Stimulated activated CD8-positive, alpha-beta memory T cell treated with anti-CD3 and anti-CD28 coated beads, Interleukin-4, amount 100 ng/mL, for 4 hours (primary cell): ENCODE measurements around the gene AMBP.
A peak's percentile ranks its signal among the peaks of the same experiment; 100 is the strongest.
"Not testable (repeated sequence)": the region's sequence is repeated elsewhere in the genome, so short reads cannot be mapped to it uniquely, and the experiment has no call there.

Source experiments
- DNase-seq, 2 donors: peaks; one replicate each; pipeline ENCODE4 v3.0.0-alpha.2; 2020; ENCODE audit warnings: low read depth in 2 of 2, low spot score in 1 of 2

The AMBP gene

DNA sequence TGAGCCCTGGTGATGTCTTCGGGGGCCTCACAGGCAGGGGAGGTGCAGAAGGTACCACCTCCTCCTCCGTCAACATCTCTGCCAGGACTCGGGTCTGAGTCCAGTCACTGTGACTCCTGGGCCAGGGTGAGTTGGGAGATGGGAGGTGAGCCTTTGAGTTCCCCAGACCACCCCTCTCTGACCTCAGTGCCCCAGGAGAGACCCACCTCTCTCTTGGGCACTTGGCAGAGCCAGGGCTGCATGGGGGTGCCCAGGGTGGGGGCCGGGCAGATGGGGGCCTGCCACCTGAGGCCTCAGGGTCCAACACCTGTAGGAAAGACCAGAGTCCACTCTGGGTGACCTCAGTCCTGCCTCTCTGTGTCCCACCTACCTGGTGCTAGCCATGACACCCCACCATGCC lies 14.2 kb upstream of the AMBP start:
- no peak for DNase-seq

GRCh38 chr9:114091711-114092110 lies 13.6 kb upstream of the AMBP start:
- DNase-seq: no peak

- no peak for DNase-seq
Measured at GRCh38 chr9:114090798-114091197, 12.7 kb upstream of the AMBP start.

GRCh38 chr9:114089206-114089840 lies 11.2 kb upstream of the AMBP start:
- no peak for DNase-seq

- DNase-seq: no peak
Measured at GRCh38 chr9:114088571-114089170, 10.6 kb upstream of the AMBP start.

DNA sequence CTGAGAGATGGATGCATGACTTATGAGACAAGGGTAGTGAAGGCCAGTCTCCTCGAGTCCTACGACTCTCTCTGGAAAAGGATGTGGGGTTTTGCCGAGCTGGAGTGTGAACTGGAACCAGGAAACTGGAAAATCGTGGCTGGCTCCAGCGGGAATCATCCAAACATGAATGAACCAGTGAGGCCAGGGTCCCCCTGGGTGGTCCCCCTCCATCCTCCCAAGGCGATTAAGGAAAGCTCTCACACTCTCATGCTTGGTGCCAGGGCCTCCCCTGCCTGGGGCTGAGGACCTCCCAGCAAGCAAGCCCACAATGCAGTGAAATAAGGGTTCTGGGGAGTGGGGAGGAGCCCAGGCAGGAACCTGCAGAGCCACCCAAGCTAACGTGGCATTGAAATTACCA lies 9.6 kb upstream of the AMBP start:
- no peak for DNase-seq

DNA sequence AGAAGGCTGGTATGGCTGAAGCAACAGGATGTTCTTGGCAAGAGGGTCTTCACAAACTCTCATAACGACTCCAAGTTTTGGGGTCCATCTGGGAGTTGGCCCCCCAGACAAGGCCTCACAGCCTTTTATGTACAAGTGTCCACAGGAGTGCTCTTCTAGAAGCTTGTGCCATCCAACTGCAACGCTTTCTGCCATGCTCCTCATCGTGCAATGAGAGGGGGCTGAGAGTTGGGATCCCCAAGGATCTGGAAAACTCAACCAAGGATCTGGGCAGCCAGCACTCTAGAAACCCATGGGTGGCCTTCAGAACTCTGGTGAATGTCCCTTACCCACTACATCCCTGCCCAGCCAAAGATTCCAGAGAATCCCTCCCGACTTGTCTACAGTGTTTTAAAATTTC lies 8.5 kb upstream of the AMBP start:
- no peak for DNase-seq

- no peak for DNase-seq
Measured at GRCh38 chr9:114086009-114086408, 7.9 kb upstream of the AMBP start.

GRCh38 chr9:114085387-114085789 lies 7.3 kb upstream of the AMBP start:
- DNase-seq: no peak

DNA sequence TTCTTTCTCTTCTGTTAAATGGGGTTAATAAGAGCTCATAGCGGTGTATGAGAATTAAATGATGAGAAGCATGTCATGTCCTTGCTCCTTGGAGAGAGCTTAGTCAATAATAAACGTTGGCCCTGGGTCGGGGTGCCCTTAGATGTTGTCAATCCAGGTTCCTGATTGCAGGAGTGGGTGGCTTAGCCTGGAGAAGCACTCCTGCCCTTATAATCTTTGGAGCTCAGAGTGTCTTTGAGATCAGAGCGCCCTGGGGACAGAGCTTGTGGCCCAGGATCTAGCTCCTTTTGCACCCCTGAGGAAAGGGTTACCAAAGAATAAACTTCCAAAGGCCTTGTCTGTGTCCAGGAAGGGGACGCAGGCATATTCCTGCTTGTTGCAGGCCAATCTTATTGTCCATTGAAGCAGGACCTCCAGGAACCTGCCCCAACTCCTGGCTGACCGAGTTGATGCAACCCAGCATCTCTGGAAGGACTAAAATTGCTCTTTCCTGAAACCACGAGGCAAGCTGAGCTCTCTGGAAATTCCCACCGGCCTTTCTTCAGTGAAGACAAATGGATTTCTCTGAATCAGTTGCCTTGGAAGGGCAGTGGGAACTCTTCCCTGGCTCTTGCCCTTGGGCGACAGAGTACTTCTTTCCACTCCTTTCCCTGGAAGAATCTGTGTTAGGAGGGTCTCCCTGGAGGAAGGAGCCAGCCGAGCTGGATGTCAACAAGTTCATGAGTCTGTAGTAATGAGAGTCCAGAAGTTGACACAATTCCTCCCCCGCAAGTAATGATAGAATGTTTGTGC lies 6.4 kb upstream of the AMBP start:
- DNase-seq: no peak

DNA sequence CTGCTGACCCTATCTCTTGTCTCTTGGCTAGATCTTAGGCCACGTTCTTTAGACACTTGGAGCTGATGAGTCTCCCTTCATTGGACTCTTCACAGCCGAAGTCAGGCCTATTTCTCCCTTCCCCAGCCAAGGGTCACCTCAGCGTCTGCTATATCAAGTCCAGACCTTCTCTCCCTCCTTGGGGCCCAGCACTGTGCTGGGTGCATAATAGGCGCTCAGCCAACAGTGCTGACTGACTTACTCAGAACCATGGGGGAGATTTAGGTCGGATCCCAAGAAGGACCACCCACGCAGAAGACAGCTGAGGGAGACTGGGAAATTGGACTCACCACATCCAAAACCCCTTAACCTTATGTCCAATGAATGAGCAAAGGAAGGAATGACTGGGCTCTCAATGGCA lies 5.6 kb upstream of the AMBP start:
- no peak for DNase-seq

GRCh38 chr9:114082763-114083412 lies 4.8 kb upstream of the AMBP start:
- not testable (repeated sequence) for DNase-seq

DNA sequence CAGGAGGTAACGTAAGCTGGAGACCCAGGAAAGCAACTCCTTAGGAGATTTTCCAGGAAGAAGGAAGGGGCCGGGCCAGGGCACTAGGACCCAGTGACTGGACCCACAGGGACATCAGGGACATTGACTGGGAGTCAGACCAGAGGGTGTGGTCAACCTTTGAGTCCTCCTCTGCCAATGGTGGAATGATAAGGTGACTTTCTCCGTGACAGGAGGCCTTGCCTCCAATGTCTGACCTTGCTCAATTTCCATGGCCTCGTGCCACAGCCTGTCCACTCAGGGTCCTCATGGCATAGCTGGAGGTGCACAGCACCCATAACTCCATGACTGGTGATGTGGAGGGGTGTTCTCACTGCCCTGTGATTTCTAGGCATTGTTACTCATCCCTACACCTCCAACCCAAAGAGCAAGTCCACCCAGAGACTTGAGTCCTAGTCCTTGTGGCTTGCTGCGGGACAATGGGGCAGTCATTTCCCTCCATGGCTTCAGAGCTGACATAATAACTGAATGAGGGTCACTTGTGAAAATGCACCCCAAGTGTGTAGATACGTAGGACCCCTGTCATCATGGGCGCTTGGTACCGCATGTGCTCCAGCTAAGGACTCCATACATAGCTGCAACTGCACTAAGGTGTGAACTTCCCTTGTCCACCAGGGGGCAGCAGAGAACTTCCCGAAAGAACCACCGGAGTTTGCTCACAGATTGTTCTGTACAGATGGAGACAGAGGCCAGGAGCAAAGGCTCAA lies 4.1 kb upstream of the AMBP start:
- peak; percentile 47 to 73 for DNase-seq

DNA sequence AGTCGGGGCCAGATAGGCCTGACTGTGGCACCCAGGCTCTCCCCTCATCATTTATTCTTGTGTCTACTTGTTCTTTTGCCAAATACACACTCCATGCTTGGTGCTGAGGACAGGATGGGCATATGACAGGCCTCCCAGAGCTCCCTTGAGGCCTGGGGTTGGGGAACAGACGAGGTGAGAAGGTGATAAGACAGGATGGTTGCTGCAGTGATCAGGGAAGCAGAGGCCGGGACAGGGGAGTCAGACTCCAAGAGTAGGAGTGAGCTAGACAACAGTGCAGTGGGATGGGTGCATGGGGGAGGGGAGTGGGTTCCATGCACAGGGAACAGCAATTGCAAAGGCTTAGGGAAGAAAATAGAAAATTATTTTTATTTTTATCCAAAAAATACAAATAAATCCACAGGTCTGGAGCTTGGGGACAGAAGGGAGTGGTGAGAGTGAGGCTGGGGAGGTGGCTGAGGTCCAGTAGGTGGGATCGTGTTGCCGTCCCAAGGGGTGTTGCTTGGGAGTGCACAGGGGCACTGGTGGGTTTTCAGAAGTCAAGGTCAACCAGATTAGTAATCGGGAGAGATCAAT lies 3.4 kb upstream of the AMBP start:
- no peak for DNase-seq

DNA sequence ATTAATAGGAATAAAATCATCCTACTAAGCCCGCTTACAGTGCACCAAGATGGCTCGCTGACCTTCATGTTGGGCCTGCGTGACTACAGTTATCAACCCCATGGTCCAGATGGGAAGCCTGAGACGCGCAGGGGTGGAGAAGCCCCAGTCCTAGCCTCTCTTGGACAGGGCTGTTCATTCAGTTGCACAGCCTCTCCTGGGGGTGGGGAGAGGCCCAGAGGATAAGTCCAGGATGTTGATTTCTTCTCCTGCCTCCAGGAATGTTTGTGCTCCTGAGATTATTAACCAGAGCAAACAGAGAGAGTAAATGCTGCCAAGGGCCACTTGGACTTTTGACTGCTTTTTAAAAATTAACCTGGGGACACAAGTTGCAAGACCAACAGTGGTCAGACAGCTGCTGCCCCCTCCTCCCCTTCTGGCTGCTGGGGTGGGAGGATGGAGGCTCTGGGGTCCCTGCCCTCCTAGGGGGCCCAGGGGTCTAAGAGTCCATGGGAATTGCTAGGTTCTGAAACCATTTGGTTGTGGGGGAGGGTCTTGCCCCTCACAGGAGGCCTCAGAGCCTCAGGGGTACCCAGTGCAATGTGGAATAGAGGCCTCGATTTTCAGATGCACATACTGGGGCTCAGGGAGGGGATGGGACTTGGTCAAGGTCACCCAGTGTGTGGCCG lies 2.8 kb upstream of the AMBP start:
- DNase-seq: no peak

DNA sequence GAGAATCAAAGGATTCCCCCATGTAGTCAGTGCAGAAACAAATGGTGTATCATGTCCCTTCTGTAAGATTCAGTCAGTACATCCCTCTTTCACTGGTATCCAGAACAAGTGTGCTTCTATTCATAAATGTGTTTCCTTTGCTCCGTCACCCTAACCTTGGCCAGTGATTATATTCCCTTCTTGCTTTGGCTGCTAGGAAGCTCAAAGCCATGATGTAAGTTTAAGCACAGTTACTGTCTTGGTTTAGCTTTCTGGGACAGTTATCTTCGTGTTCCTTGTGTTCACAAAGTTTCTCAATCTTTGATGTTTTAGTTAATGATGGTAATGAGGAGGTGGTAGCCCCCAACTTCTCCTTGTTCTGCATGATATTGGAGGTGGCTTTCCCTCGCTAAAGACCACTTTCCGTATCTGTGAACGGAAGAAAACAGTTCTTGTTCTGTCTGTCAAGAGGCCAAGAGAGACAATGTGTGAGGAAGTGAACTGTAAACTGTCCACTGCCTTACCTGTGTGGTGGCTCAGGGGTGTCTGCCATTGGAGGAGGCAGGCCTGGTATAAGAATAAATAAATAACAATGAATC lies 2.2 kb upstream of the AMBP start:
- DNase-seq: no peak

DNA sequence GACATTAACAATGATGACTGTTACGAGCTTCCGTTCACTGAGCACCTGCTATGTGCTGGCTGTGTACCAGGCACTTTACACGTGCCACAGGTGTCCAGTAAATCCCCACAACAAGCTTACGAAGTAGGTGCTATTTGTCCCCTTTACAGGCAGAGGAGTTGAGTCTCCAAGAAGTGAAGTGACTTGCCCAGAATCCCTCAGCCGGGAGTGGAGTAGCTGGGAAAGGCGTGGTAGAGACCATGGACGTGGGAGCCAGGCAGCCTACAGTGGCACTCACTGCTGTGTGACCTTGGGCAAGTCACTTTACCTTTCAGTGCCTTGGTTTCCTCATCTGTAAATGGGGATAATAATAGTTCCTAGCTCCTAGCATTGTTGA lies 669 bp upstream of the AMBP start:
- no peak for DNase-seq

- DNase-seq: no peak
Measured at GRCh38 chr9:114077162-114077837, 800 bp downstream of the AMBP start.
